Measurements from ENCODE around the gene DMXL2. TPM values are rescaled to one million over a fixed set of nuclear protein-coding genes. Genes with fewer than 3 reads are reported as not detected.

DMXL2 gene
- total RNA-seq, 1 donor from 2014 or later = 16.1 TPM

DNA sequence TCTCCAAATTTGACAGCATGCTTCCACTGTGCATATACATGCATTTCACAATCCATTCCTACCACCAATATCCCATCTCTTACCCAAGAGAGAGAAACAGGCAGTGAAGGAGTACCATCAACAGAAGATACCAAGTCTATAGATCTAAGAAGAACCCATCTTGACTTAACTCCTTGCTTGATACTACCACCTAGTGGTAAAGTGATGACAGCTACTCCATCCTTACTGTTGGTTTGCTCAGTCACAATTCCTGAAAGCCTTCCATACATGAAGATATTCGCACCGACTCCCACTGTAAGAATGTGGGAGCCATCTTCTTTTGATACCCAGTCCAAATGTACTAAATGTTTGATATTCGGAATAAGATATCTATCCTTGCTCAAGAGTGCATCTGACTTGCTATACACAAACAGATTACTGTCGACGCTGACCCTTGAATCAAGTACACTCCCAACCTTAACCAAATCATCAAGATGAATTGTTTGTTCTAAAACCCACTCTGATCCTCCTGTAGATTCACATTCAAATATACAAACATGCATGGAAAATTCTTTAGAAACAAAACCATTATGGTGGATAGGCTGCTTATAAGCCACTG, 123.1 kb downstream of the DMXL2 start:
- DNase-seq (ENCODE audit: low read depth) (peak; percentile 67), FAIRE-seq (no peak)
- Histone ChIP-seq H3K27me3 (ENCODE audit: control insufficient read depth, insufficient read depth, low read length) (no peaks in the 10 kb centered on the region), H3K4me3 (ENCODE audit: low read depth, low read length) (no peak overlapping the region), H3K36me3 (ENCODE audit: control insufficient read depth, insufficient read depth, low read length) (no peaks in the 10 kb centered on the region)
- peak; percentile 78 for TF ChIP-seq CTCF (IDR thresholded peaks at IDR 0.05; ENCODE audit: insufficient read depth, low read length, severe bottlenecking)

DNA sequence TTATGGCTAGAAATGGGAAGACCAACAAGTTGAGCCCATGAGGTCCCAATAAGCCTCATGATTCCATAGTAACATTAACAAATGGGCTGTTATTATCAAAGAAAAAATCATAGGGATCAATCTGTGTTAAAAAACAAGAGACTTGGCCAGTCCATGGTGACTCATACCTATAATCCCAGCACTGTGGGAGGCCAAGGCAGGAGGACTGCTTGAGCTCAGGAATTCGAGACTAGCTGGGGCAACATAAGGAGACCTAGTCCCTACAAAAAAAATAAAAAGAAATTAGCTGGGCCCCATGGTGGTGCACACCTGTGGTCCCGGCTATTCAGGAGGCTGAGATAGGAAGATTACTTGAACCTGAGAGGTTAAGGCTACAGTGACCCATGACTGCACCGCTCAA, 124.8 kb downstream of the DMXL2 start:
- TF ChIP-seq CTCF (IDR thresholded peaks at IDR 0.05; ENCODE audit: insufficient read depth, low read length, severe bottlenecking) = no peak
- H3K36me3 ChIP-seq (ENCODE audit: control insufficient read depth, insufficient read depth, low read length) = no peaks in the 10 kb centered on the region
- DNase-seq (ENCODE audit: low read depth) = no peak
- H3K27me3 ChIP-seq (ENCODE audit: control insufficient read depth, insufficient read depth, low read length) = no peaks in the 10 kb centered on the region
- H3K4me3 ChIP-seq (ENCODE audit: low read depth, low read length) = no peak overlapping the region
- FAIRE-seq = no peak

DNA sequence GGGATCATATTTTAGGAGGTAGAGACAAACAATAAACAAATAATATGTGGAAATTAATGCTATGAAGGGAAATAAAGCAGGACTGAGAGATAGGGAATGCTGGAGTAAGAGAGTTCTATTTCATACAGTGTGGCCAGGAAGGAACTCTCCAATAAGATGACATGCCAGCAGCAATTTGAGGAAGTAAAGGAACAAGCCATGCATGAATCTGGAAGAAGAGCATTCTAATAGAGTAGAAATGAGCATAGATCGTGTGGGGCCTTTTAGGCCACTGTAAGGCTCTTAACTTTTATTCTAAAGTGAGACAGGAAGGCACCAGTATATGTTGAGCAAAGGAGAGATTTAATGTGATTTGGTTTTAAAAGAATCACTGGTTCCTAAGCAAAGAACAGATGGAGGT, 126.3 kb downstream of the DMXL2 start:
- no peak for TF ChIP-seq CTCF (IDR thresholded peaks at IDR 0.05; ENCODE audit: insufficient read depth, low read length, severe bottlenecking)
- H3K27me3 ChIP-seq (ENCODE audit: control insufficient read depth, insufficient read depth, low read length) = no peaks in the 10 kb centered on the region
- no peak for FAIRE-seq
- H3K4me3 ChIP-seq (ENCODE audit: low read depth, low read length) = no peak overlapping the region
- H3K36me3 ChIP-seq (ENCODE audit: control insufficient read depth, insufficient read depth, low read length) = no peaks in the 10 kb centered on the region
- no peak for DNase-seq (ENCODE audit: low read depth)

DNA sequence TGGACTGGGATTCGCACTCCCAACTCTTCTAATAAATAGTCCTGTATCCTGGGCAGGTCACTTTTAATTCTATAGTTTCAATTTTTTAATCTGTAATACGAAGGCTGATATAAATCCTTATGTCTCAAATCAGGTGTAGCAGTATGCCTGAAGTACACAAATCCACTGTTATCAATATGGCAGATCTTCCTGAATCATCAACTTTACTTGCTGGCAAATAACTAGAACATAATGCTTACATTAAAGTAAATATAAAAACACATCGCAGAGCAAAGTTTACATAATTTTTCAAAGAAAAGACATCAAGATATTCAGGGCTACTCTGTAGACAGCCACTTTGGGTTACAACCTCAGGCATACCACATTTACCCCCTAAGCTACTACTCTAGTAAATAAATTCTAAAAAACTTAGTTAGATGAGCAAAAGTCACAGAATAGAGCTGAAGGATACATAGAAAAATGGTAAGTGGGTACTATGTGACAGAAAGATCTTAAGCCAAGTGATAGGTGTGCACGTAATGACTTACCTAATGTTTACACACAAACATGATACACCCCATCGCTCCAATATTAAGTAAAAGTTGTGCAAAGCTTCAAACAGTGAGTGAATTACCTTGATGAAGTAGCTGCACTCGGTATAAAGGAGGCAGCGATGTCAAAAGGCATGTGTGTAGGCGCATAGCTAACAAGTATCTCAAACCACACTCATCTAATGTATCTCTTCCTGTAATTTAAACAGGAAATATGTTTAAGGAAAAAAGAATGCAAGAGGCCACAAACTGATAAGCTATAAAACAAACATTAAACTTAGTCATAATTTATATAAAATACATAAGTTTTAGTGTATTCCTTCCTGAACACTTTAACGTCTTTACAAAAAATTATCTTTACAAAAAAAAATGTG, 127.9 kb downstream of the DMXL2 start:
- FAIRE-seq (no peak), DNase-seq (ENCODE audit: low read depth) (peak; percentile 90)
- H3K36me3 ChIP-seq (ENCODE audit: control insufficient read depth, insufficient read depth, low read length) = no peaks in the 10 kb centered on the region
- no peak overlapping the region for H3K4me3 ChIP-seq (ENCODE audit: low read depth, low read length)
- no peaks in the 10 kb centered on the region for H3K27me3 ChIP-seq (ENCODE audit: control insufficient read depth, insufficient read depth, low read length)
- TF ChIP-seq CTCF (IDR thresholded peaks at IDR 0.05; ENCODE audit: insufficient read depth, low read length, severe bottlenecking) = no peak

- FAIRE-seq (no peak), DNase-seq (ENCODE audit: low read depth) (peak; percentile 38)
- no peak for TF ChIP-seq CTCF (IDR thresholded peaks at IDR 0.05; ENCODE audit: insufficient read depth, low read length, severe bottlenecking)
- no peaks in the 10 kb centered on the region for H3K36me3 ChIP-seq (ENCODE audit: control insufficient read depth, insufficient read depth, low read length)
- H3K27me3 ChIP-seq (ENCODE audit: control insufficient read depth, insufficient read depth, low read length) = no peaks in the 10 kb centered on the region
- no peak overlapping the region for H3K4me3 ChIP-seq (ENCODE audit: low read depth, low read length)
These were observed 128.7 kb downstream of the DMXL2 start for GRCh38 chr15:51493892-51494291.
